Keratinocyte (primary cell): Measurements from ENCODE around the gene SMIM22. TPM values are rescaled to one million over a fixed set of nuclear protein-coding genes. Genes with fewer than 3 reads are reported as not detected.

Experiments used
- DNase-seq: peaks from one replicate; pipeline ENCODE4 v3.0.0-alpha.2; 2011; ENCODE audit warnings: low read depth, missing footprints, low spot score
- FAIRE-seq: peaks from 2 replicates; lab custom pipeline; 2011; peaks lifted over from hg19 to GRCh38; lab: Jason Lieb, UNC
- H2AFZ ChIP-seq: 2 replicates; pipeline ENCODE4 v1.6.0; 2012; ENCODE audit warnings: low read length, control low read depth, inconsistent platforms; ENCODE audit not compliant: control insufficient read depth
- H3K27ac ChIP-seq: 2 replicates; pipeline ENCODE4 v1.5.1; 2011; ENCODE audit warnings: low read length; ENCODE audit not compliant: control insufficient read depth, insufficient read depth
- H3K27me3 ChIP-seq: 3 replicates; pipeline ENCODE4 v1.6.0; 2011; ENCODE audit warnings: low read length; ENCODE audit not compliant: control insufficient read depth, insufficient read depth; ENCODE audit errors: extremely low read depth
- H3K36me3 ChIP-seq, 2 experiments: 2 replicates in 1 of 2; 3 replicates in 1 of 2; pipeline ENCODE4 v1.5.1; 2011; ENCODE audit warnings: low read length in 2 of 2, mild to moderate bottlenecking in 1 of 2; ENCODE audit not compliant: control insufficient read depth in 2 of 2, insufficient read depth in 2 of 2; ENCODE audit errors: extremely low read depth in 1 of 2
- H3K4me1 ChIP-seq: 3 replicates; pipeline ENCODE4 v1.5.1; 2011; ENCODE audit warnings: low read length; ENCODE audit not compliant: control insufficient read depth, insufficient read depth; ENCODE audit errors: extremely low read depth
- H3K4me2 ChIP-seq: 3 replicates; pipeline ENCODE4 v1.6.0; 2011; ENCODE audit warnings: low read depth, low read length; ENCODE audit not compliant: control insufficient read depth, insufficient read depth; ENCODE audit errors: extremely low read depth
- H3K4me3 ChIP-seq, 3 experiments: fragments of 200-600 bp in 1 of 3; sonication (generic) in 1 of 3; 2 replicates in 2 of 3; 3 replicates in 1 of 3; pipeline ENCODE4 v1.5.1; 2011 to 2016; ENCODE audit warnings: low read length in 3 of 3, mild to moderate bottlenecking in 3 of 3, control low read depth in 2 of 3, inconsistent platforms in 1 of 3, low read depth in 1 of 3, mixed read lengths in 1 of 3, mixed run types in 1 of 3, moderate library complexity in 1 of 3; ENCODE audit not compliant: control insufficient read depth in 2 of 3, insufficient read depth in 2 of 3; ENCODE audit errors: extremely low read depth in 1 of 3
- H3K79me2 ChIP-seq: 2 replicates; pipeline ENCODE4 v1.6.0; 2012; ENCODE audit warnings: low read length; ENCODE audit not compliant: control insufficient read depth, insufficient read depth
- H3K9ac ChIP-seq: 3 replicates; pipeline ENCODE4 v1.6.0; 2011; ENCODE audit warnings: low read length; ENCODE audit not compliant: control insufficient read depth, insufficient read depth; ENCODE audit errors: extremely low read depth
- H3K9me1 ChIP-seq: 3 replicates; pipeline ENCODE4 v1.6.0; 2011; ENCODE audit warnings: low read length; ENCODE audit not compliant: control insufficient read depth, insufficient read depth; ENCODE audit errors: extremely low read depth
- H3K9me3 ChIP-seq: 2 replicates; pipeline ENCODE4 v1.5.1; 2012; ENCODE audit warnings: low read depth, low read length; ENCODE audit not compliant: control insufficient read depth
- H4K20me1 ChIP-seq: 3 replicates; pipeline ENCODE4 v1.6.0; 2011; ENCODE audit warnings: low read length; ENCODE audit not compliant: control insufficient read depth, insufficient read depth; ENCODE audit errors: extremely low read depth
- CTCF ChIP-seq, 3 experiments: IDR thresholded peaks in 1 of 3; conservative IDR thresholded peaks in 1 of 3; optimal IDR thresholded peaks in 1 of 3; 2 replicates in 2 of 3; 3 replicates in 1 of 3; pipeline versions ENCODE3 to v1.5.1; 2011; ENCODE audit warnings: low read length in 3 of 3, mild to moderate bottlenecking in 3 of 3, moderate library complexity in 2 of 3, control low read depth in 1 of 3, inconsistent platforms in 1 of 3; ENCODE audit not compliant: insufficient read depth in 2 of 3; ENCODE audit errors: extremely low read depth in 1 of 3
- EZH2 ChIP-seq: IDR thresholded peaks from one replicate; pipeline ENCODE4 v1.6.1; 2012; ENCODE audit warnings: inconsistent platforms, mild to moderate bottlenecking, low read length, moderate library complexity
- dilution Hi-C: fragments of 300-500 bp; cut with MboI; formaldehyde crosslinking; loops from one replicate; pipeline ENCODE4 v1.7.0; 2020; ENCODE audit warnings: low sequenced_read_pairs; ENCODE audit not compliant: extremely low pct_ligation_motif_present
- polyA plus RNA-seq, 5 experiments: library from polyadenylated mRNA; depleted of rRNA in 3 of 5; stranded (reverse) in 3 of 5; stranded (forward) in 1 of 5; unstranded in 1 of 5; fragments of >200 nt; gene quantifications; 1 replicate in 1 of 5; 2 replicates in 3 of 5; 3 replicates in 1 of 5; pipeline versions ENCODE4 v1.2.1 to v1.2.3, GENCODE V29; 2011 to 2012; ENCODE audit warnings: missing spikeins in 2 of 5, low read depth in 1 of 5, low replicate concordance in 1 of 5

The SMIM22 gene
- polyA plus RNA-seq, 1 donor (not counting 4 experiments of a cell fraction or from before 2014, with no cell fraction given) = 10.6 TPM

GRCh38 chr16:4806280-4806679 is 11.1 kb downstream of the SMIM22 start:
- Histone ChIP-seq H2AFZ (no peak overlapping the region), H3K9me3 (no peaks in the 10 kb centered on the region), H3K9ac (no peak overlapping the region), H3K9me1 (no peaks in the 10 kb centered on the region), H3K4me1 (peaks cover 13% of the 10 kb centered on the region), H3K4me3 (no peak overlapping the region), H3K27ac (no peak overlapping the region), H3K36me3 (peaks cover 12 to 18% of the 10 kb centered on the region in 2 experiments), H4K20me1 (no peaks in the 10 kb centered on the region), H3K4me2 (no peak overlapping the region), H3K27me3 (no peaks in the 10 kb centered on the region), H3K79me2 (no peaks in the 10 kb centered on the region)
- dilution Hi-C loops = no loop called here
- DNase-seq = no peak
- no peak for TF ChIP-seq CTCF (optimal IDR thresholded peaks at IDR 0.05 in 1 of 3, IDR thresholded peaks at IDR 0.05 in 1 of 3, conservative IDR thresholded peaks at IDR 0.05 in 1 of 3; ENCODE audit: extremely low read depth in 1 of 3, insufficient read depth in 2 of 3, low read length in 3 of 3)
- no peak for TF ChIP-seq EZH2
- FAIRE-seq = no peak

- H3K27me3 ChIP-seq = no peaks in the 10 kb centered on the region
- DNase-seq = no peak
- no peak for FAIRE-seq
- TF ChIP-seq EZH2 (no peak), CTCF (optimal IDR thresholded peaks at IDR 0.05 in 1 of 3, IDR thresholded peaks at IDR 0.05 in 1 of 3, conservative IDR thresholded peaks at IDR 0.05 in 1 of 3; ENCODE audit: extremely low read depth in 1 of 3, insufficient read depth in 2 of 3, low read length in 3 of 3) (no peak)
- peaks cover 2% of the 10 kb centered on the region for H3K4me1 ChIP-seq
- peaks cover 21 to 34% of the 10 kb centered on the region in 2 experiments for H3K36me3 ChIP-seq
- H3K4me2 ChIP-seq = no peak overlapping the region
- no peaks in the 10 kb centered on the region for H3K9me3 ChIP-seq
- no peaks in the 10 kb centered on the region for H3K9me1 ChIP-seq
- no peak overlapping the region for H3K27ac ChIP-seq
- H3K4me3 ChIP-seq = no peak overlapping the region
- H2AFZ ChIP-seq = no peak overlapping the region
- no peaks in the 10 kb centered on the region for H3K79me2 ChIP-seq
- no peaks in the 10 kb centered on the region for H4K20me1 ChIP-seq
- dilution Hi-C loops = no loop called here
- H3K9ac ChIP-seq = no peak overlapping the region
Observed at GRCh38 chr16:4811242-4811641, 16.1 kb downstream of the SMIM22 start.
